ENCODE measurements around the gene RPA1. TPM values are rescaled to one million over a fixed set of nuclear protein-coding genes. Genes with fewer than 3 reads are reported as not detected.

The RPA1 gene
- total RNA-seq, 1 experiment from 2014 or later = 69.1 TPM

DNA sequence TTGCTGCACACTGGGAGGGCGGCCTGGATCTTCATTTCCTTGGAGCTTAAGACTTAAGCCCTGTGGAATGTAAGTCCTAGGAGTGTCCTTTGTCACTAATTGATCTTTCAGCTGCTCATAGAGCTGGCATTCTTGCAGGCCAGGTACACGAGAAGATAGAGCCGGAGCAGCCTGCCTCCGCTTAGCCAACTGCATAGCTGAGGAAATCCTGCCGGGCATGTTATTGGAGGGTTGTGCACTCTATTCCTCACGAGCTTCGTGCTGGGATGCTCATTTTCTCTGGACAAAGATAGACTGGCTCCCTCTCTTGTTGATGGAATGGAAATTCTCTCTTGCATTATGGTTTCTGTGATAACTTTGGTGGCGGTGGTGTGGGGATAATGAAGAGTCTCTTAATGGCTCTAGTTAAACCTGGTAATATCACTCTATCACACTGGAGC lies 76.9 kb downstream of the RPA1 start:
- ChIA-PET CTCF (no interaction called here), POLR2A (ENCODE audit: unreplicated experiment) (no interaction called here)
- no peak overlapping the region for H3K27ac ChIP-seq (ENCODE audit: low read length)
- no peaks in the 10 kb centered on the region for H3K79me2 ChIP-seq (ENCODE audit: low read length)
- ATAC-seq = no peak
- H3K4me3 ChIP-seq (ENCODE audit: low read length) = no peak overlapping the region
- H3K27me3 ChIP-seq (ENCODE audit: low read length) = no peaks in the 10 kb centered on the region
- no peak overlapping the region for H2AFZ ChIP-seq (ENCODE audit: low read length)
- intact Hi-C loops (cut with micrococcal nuclease) = no loop called here
- no peaks in the 10 kb centered on the region for H3F3A ChIP-seq (ENCODE audit: low read length, unreplicated experiment)
- BruUV-seq (replicated peaks) = no TSS peak
- no peak for DNase-seq
- TF ChIP-seq EZH2 (IDR thresholded peaks at IDR 0.05; ENCODE audit: low read length, unreplicated experiment) (no peak), EZH2phosphoT487 (IDR thresholded peaks at IDR 0.05; ENCODE audit: borderline replicate concordance, low read length) (no peak), CTCF (conservative IDR thresholded peaks at IDR 0.05; ENCODE audit: low read depth, low read length) (no peak)
- no peak overlapping the region for H3K4me2 ChIP-seq (ENCODE audit: low read length)
- H3K36me3 ChIP-seq (ENCODE audit: low read depth, low read length) = no peaks in the 10 kb centered on the region
- H3K9ac ChIP-seq (ENCODE audit: low read length) = no peak overlapping the region
- H3K9me2 ChIP-seq (replicated peaks; ENCODE audit: low read length) = no peaks in the 10 kb centered on the region
- H3K4me1 ChIP-seq (ENCODE audit: insufficient read depth, low read length) = peaks cover 8% of the 10 kb centered on the region; the same call in 1 of the 2 replicates
- no peaks in the 10 kb centered on the region for H3K9me3 ChIP-seq (ENCODE audit: low read length)
- no peaks in the 10 kb centered on the region for H4K20me1 ChIP-seq (ENCODE audit: low read length)

DNA sequence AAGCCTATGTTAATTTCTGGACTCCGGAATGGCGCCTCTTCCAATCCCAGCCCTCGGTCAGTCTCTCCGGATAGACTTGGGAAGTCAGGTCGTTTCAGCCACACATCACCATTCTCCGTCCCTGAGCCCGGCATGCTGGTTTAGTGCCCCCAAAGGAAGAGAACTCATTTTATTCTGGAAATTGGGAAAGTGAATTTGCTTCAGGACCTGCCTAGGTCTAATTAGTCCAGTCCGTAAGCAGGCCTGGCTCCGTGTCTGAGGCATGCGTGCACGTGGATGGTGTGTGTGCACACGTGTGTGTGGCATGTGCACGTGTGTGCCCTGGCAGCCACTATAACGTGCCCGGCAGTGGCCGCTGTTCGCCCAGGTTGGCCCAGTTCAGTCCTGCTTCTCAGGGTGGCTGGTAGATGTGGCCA lies 77.4 kb downstream of the RPA1 start:
- no peaks in the 10 kb centered on the region for H3K9me3 ChIP-seq (ENCODE audit: low read length)
- H3K27ac ChIP-seq (ENCODE audit: low read length) = no peak overlapping the region
- intact Hi-C loops (cut with micrococcal nuclease) = no loop called here
- no peak overlapping the region for H3K9ac ChIP-seq (ENCODE audit: low read length)
- peaks cover 8% of the 10 kb centered on the region; the same call in 1 of the 2 replicates for H3K4me1 ChIP-seq (ENCODE audit: insufficient read depth, low read length)
- no peak overlapping the region for H3K4me2 ChIP-seq (ENCODE audit: low read length)
- BruUV-seq (replicated peaks) = no TSS peak
- no peaks in the 10 kb centered on the region for H4K20me1 ChIP-seq (ENCODE audit: low read length)
- ATAC-seq (no peak), DNase-seq (no peak)
- H3K36me3 ChIP-seq (ENCODE audit: low read depth, low read length) = no peaks in the 10 kb centered on the region
- ChIA-PET CTCF (no interaction called here), POLR2A (ENCODE audit: unreplicated experiment) (no interaction called here)
- H3K27me3 ChIP-seq (ENCODE audit: low read length) = no peaks in the 10 kb centered on the region
- no peaks in the 10 kb centered on the region for H3K79me2 ChIP-seq (ENCODE audit: low read length)
- no peak overlapping the region for H3K4me3 ChIP-seq (ENCODE audit: low read length)
- H3K9me2 ChIP-seq (replicated peaks; ENCODE audit: low read length) = no peaks in the 10 kb centered on the region
- H2AFZ ChIP-seq (ENCODE audit: low read length) = no peak overlapping the region
- TF ChIP-seq EZH2phosphoT487 (IDR thresholded peaks at IDR 0.05; ENCODE audit: borderline replicate concordance, low read length) (no peak), EZH2 (IDR thresholded peaks at IDR 0.05; ENCODE audit: low read length, unreplicated experiment) (no peak), CTCF (conservative IDR thresholded peaks at IDR 0.05; ENCODE audit: low read depth, low read length) (no peak)
- H3F3A ChIP-seq (ENCODE audit: low read length, unreplicated experiment) = no peaks in the 10 kb centered on the region

DNA sequence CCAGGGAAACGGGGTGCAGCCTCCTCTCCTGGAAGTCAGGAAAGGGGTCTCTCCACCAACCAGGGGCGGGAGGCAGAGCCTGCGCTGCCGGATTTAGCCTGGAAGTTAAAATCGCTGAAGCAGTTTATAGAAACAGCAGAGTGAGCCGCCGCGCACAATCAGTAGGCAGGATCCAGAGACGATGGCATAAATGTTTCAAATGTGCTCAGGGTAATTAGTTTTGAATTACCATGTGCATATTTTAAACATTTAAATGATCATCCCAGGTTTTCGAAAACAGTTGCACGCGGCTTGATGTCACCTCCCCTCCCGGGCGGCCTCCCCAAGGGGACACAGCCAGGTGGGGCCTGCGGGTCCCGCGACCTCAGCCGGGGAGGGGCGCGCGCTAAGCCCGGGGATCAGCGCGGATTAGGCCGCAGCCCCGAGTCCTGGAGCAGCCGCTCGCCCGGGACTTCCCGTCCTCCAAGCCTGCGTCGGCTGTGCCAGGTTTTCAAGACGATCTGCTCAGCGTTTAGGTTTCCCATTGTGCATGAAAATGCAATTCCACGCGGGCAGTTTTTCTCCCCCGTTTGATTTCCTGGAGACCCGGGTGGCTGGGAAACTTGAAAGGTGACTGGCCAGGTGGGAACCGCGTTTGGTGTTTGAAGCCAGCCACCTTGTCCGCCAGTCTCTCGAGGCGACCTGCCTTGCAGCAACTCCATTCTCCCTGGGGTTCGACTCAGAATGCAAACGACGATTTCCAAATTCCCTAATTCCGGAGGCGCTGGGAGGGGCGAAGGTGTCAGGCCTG lies 78.3 kb downstream of the RPA1 start:
- DNase-seq = peak; percentile 19
- H3K27me3 ChIP-seq (ENCODE audit: low read length) = no peaks in the 10 kb centered on the region
- no peak overlapping the region for H3K27ac ChIP-seq (ENCODE audit: low read length)
- peak; percentile 48 for ATAC-seq
- BruUV-seq (replicated peaks) = no TSS peak
- no peaks in the 10 kb centered on the region for H3K9me2 ChIP-seq (replicated peaks; ENCODE audit: low read length)
- H3K4me3 ChIP-seq (ENCODE audit: low read length) = peak overlapping the region; percentile 64
- no peak overlapping the region for H3K9ac ChIP-seq (ENCODE audit: low read length)
- no peaks in the 10 kb centered on the region for H3K36me3 ChIP-seq (ENCODE audit: low read depth, low read length)
- no peaks in the 10 kb centered on the region for H3K9me3 ChIP-seq (ENCODE audit: low read length)
- H2AFZ ChIP-seq (ENCODE audit: low read length) = peak overlapping the region; percentile 91
- peaks cover 8% of the 10 kb centered on the region; the same call in 1 of the 2 replicates for H3K4me1 ChIP-seq (ENCODE audit: insufficient read depth, low read length)
- H4K20me1 ChIP-seq (ENCODE audit: low read length) = no peaks in the 10 kb centered on the region
- no peaks in the 10 kb centered on the region for H3F3A ChIP-seq (ENCODE audit: low read length, unreplicated experiment)
- ChIA-PET CTCF (interaction anchor here (0.9 to 1.4 kb wide), 3 partner anchors 16 to 117 kb away, joined by 3 to 52 read pairs (median 4); partner anchors contain the start of gene RTN4RL1), POLR2A (ENCODE audit: unreplicated experiment) (no interaction called here)
- intact Hi-C loops (cut with micrococcal nuclease) = no loop called here
- no peaks in the 10 kb centered on the region for H3K79me2 ChIP-seq (ENCODE audit: low read length)
- TF ChIP-seq EZH2phosphoT487 (IDR thresholded peaks at IDR 0.05; ENCODE audit: borderline replicate concordance, low read length) (no peak), EZH2 (IDR thresholded peaks at IDR 0.05; ENCODE audit: low read length, unreplicated experiment) (no peak), CTCF (conservative IDR thresholded peaks at IDR 0.05; ENCODE audit: low read depth, low read length) (no peak)
- H3K4me2 ChIP-seq (ENCODE audit: low read length) = peak overlapping the region; percentile 92

All from PC-3 (cell line).